Fibroblast of lung (primary cell): ENCODE results near the gene SLC4A2.

Experiments used
- EZH2 ChIP-seq: IDR thresholded peaks from 2 replicates; pipeline ENCODE4 v1.5.1; 2012; ENCODE audit warnings: low read length, control low read depth, mild to moderate bottlenecking; ENCODE audit errors: missing control alignments
- TF ChIP-seq, protein P1 (sequence below), 2 donors: IDR thresholded peaks in 1 of 2; conservative IDR thresholded peaks in 1 of 2; 1 replicate in 1 of 2; 2 replicates in 1 of 2; pipeline ENCODE4 v1.5.1; 2011 to 2012; ENCODE audit warnings: low read length in 2 of 2, control low read depth in 1 of 2, inconsistent platforms in 1 of 2, low read depth in 1 of 2, mild to moderate bottlenecking in 1 of 2

- TF ChIP-seq, protein P1, sequence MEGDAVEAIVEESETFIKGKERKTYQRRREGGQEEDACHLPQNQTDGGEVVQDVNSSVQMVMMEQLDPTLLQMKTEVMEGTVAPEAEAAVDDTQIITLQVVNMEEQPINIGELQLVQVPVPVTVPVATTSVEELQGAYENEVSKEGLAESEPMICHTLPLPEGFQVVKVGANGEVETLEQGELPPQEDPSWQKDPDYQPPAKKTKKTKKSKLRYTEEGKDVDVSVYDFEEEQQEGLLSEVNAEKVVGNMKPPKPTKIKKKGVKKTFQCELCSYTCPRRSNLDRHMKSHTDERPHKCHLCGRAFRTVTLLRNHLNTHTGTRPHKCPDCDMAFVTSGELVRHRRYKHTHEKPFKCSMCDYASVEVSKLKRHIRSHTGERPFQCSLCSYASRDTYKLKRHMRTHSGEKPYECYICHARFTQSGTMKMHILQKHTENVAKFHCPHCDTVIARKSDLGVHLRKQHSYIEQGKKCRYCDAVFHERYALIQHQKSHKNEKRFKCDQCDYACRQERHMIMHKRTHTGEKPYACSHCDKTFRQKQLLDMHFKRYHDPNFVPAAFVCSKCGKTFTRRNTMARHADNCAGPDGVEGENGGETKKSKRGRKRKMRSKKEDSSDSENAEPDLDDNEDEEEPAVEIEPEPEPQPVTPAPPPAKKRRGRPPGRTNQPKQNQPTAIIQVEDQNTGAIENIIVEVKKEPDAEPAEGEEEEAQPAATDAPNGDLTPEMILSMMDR (conservative IDR thresholded peaks at IDR 0.05 in 1 of 2, IDR thresholded peaks at IDR 0.05 in 1 of 2; ENCODE audit: low read depth in 1 of 2, low read length in 2 of 2): no peak
- no peak for TF ChIP-seq EZH2
Observed at GRCh38 chr7:151043959-151044358, 15.4 kb upstream of the SLC4A2 start.
